ACHN (cell line): ENCODE measurements around the gene PNLIPRP2.

Experiments used
- DNase-seq: peaks from one replicate; pipeline ENCODE4 v3.0.0-alpha.2; 2015
- in situ Hi-C: cut with HindIII; loops from 2 replicates; pipeline ENCODE4 v1.10.0; 2017; ENCODE audit warnings: low sequenced_read_pairs, low pct_ligation_motif_present, low pct_unique_long_range_greater_than_20kb

Gene PNLIPRP2

GRCh38 chr10:116610443-116611152 is 10.2 kb upstream of the PNLIPRP2 start:
- in situ Hi-C loops: no loop called here
- DNase-seq: no peak

GRCh38 chr10:116611153-116611545 is 9.6 kb upstream of the PNLIPRP2 start:
- no peak for DNase-seq

GRCh38 chr10:116612107-116612769 is 8.5 kb upstream of the PNLIPRP2 start:
- no peak for DNase-seq
- in situ Hi-C loops: no loop called here

More at GRCh38 chr10:116611153-116611545, 9.6 kb upstream of the PNLIPRP2 start:
- in situ Hi-C loops: no loop called here

GRCh38 chr10:116613471-116613870 is 7.3 kb upstream of the PNLIPRP2 start:
- DNase-seq: no peak
- in situ Hi-C loops: no loop called here

GRCh38 chr10:116614796-116615195 is 6.0 kb upstream of the PNLIPRP2 start:
- in situ Hi-C loops: no loop called here
- no peak for DNase-seq

- in situ Hi-C loops: no loop called here
- no peak for DNase-seq
Measured at GRCh38 chr10:116615199-116615776, 5.5 kb upstream of the PNLIPRP2 start.

GRCh38 chr10:116621476-116621875 is 723 bp downstream of the PNLIPRP2 start:
- no peak for DNase-seq
- in situ Hi-C loops: no loop called here

GRCh38 chr10:116621934-116622655 is 1.3 kb downstream of the PNLIPRP2 start:
- DNase-seq: no peak
- in situ Hi-C loops: no loop called here

- in situ Hi-C loops: no loop called here
- DNase-seq: no peak
Measured at GRCh38 chr10:116625845-116626244, 5.1 kb downstream of the PNLIPRP2 start.

GRCh38 chr10:116626815-116627214 is 6.1 kb downstream of the PNLIPRP2 start:
- in situ Hi-C loops: no loop called here
- DNase-seq: no peak

GRCh38 chr10:116627386-116627933 is 6.7 kb downstream of the PNLIPRP2 start:
- DNase-seq: peak; percentile 55
- in situ Hi-C loops: no loop called here

GRCh38 chr10:116629340-116629739 is 8.6 kb downstream of the PNLIPRP2 start:
- in situ Hi-C loops: no loop called here
- no peak for DNase-seq

GRCh38 chr10:116630020-116630419 is 9.3 kb downstream of the PNLIPRP2 start:
- in situ Hi-C loops: no loop called here
- DNase-seq: no peak

- in situ Hi-C loops: no loop called here
Measured at GRCh38 chr10:116631871-116632295, 11.1 kb downstream of the PNLIPRP2 start.

GRCh38 chr10:116632596-116633215 is 12.0 kb downstream of the PNLIPRP2 start:
- DNase-seq: no peak
- in situ Hi-C loops: no loop called here

More at GRCh38 chr10:116631871-116632295, 11.1 kb downstream of the PNLIPRP2 start:
- no peak for DNase-seq

- DNase-seq: no peak
- in situ Hi-C loops: no loop called here
Measured at GRCh38 chr10:116633216-116633600, 12.5 kb downstream of the PNLIPRP2 start.

- DNase-seq: no peak
- in situ Hi-C loops: no loop called here
Measured at GRCh38 chr10:116634126-116634975, 13.6 kb downstream of the PNLIPRP2 start.

- in situ Hi-C loops: no loop called here
- no peak for DNase-seq
Measured at GRCh38 chr10:116636385-116636784, 15.6 kb downstream of the PNLIPRP2 start.
